OCI-LY7 (cell line): Measurements from ENCODE around the gene ANKS1A.

ENCODE experiments used
- CTCF ChIP-seq: fragments of 200-600 bp; sonication (generic); conservative IDR thresholded peaks from 2 replicates; pipeline ENCODE4 v1.5.1; 2014; ENCODE audit warnings: mild to moderate bottlenecking, antibody characterized with exemption, low read length, moderate library complexity, mixed read lengths
- EZH2phosphoT487 ChIP-seq: fragments of 200-600 bp; sonication (generic); IDR thresholded peaks from 2 replicates; pipeline ENCODE4 v1.6.1; 2018; ENCODE audit warnings: low read depth, borderline replicate concordance, mild to moderate bottlenecking, mixed run types, antibody characterized with exemption, low read length, moderate library complexity, mixed read lengths

GRCh38 chr6:35105078-35105477 lies 216.0 kb downstream of the ANKS1A start:
- no peak for TF ChIP-seq CTCF
- TF ChIP-seq EZH2phosphoT487 = no peak
